Neural crest cell (in vitro differentiated cells): ENCODE results near the gene STXBP3. TPM values are rescaled to one million over a fixed set of nuclear protein-coding genes. Genes with fewer than 3 reads are reported as not detected.

ENCODE experiments used
- DNase-seq: peaks from one replicate; pipeline ENCODE4 v3.0.0; 2021; ENCODE audit warnings: low read depth, mixed read lengths, low spot score
- H3K27ac Mint-ChIP-seq: one replicate; pipeline ENCODE4 v1.8.0; 2021; ENCODE audit warnings: mild to moderate bottlenecking, mixed read lengths; ENCODE audit not compliant: unreplicated experiment
- H3K27me3 Mint-ChIP-seq: 2 replicates; pipeline ENCODE4 v1.8.0; 2021; ENCODE audit warnings: low read depth, mild to moderate bottlenecking, mixed read lengths
- H3K36me3 Mint-ChIP-seq: 2 replicates; pipeline ENCODE4 v1.8.0; 2021; ENCODE audit warnings: low read depth, mild to moderate bottlenecking, mixed read lengths
- H3K4me1 Mint-ChIP-seq: 2 replicates; pipeline ENCODE4 v1.8.0; 2021; ENCODE audit warnings: mixed read lengths
- H3K4me3 Mint-ChIP-seq: one replicate; pipeline ENCODE4 v1.8.0; 2021; ENCODE audit warnings: mild to moderate bottlenecking, mixed read lengths
- H3K9me3 Mint-ChIP-seq: 2 replicates; pipeline ENCODE4 v1.8.0; 2021; ENCODE audit warnings: mixed read lengths
- CTCF ChIP-seq: fragments of 200-600 bp; sonication (generic); conservative IDR thresholded peaks from 2 replicates; pipeline ENCODE4 v1.5.0; 2021; ENCODE audit warnings: antibody characterized with exemption, mild to moderate bottlenecking
- total RNA-seq: library from RNA; stranded (reverse); gene quantifications from 2 replicates; pipeline ENCODE4 v1.2.1, GENCODE V29; 2021

The STXBP3 gene
- total RNA-seq, 1 donor from 2014 or later = 32.2 TPM

- peaks cover 17% of the 10 kb centered on the region for H3K4me1 Mint-ChIP-seq
These were observed 29.8 kb upstream of the STXBP3 start for GRCh38 chr1:108716437-108717230.

GRCh38 chr1:108717774-108718316, 28.6 kb upstream of the STXBP3 start:
- H3K27me3 Mint-ChIP-seq = no peaks in the 10 kb centered on the region
- H3K4me3 Mint-ChIP-seq = no peak overlapping the region
- no peaks in the 10 kb centered on the region for H3K36me3 Mint-ChIP-seq
- H3K4me1 Mint-ChIP-seq = peaks cover 17% of the 10 kb centered on the region
- no peak overlapping the region for H3K27ac Mint-ChIP-seq
- DNase-seq = no peak
- no peaks in the 10 kb centered on the region for H3K9me3 Mint-ChIP-seq
- TF ChIP-seq CTCF = no peak

More at GRCh38 chr1:108716437-108717230, 29.8 kb upstream of the STXBP3 start:
- Mint-ChIP-seq H3K4me3 (no peak overlapping the region), H3K27me3 (no peaks in the 10 kb centered on the region), H3K9me3 (no peaks in the 10 kb centered on the region), H3K36me3 (no peaks in the 10 kb centered on the region), H3K27ac (no peak overlapping the region)
- no peak for DNase-seq
- no peak for TF ChIP-seq CTCF

- Mint-ChIP-seq H3K9me3 (no peaks in the 10 kb centered on the region), H3K27ac (no peak overlapping the region), H3K27me3 (no peaks in the 10 kb centered on the region), H3K4me1 (peaks cover 17% of the 10 kb centered on the region), H3K36me3 (no peaks in the 10 kb centered on the region), H3K4me3 (no peak overlapping the region)
- no peak for DNase-seq
- TF ChIP-seq CTCF = no peak
These were observed 27.4 kb upstream of the STXBP3 start for GRCh38 chr1:108718927-108719655.

- H3K4me3 Mint-ChIP-seq = no peak overlapping the region
- no peaks in the 10 kb centered on the region for H3K36me3 Mint-ChIP-seq
- no peak overlapping the region for H3K27ac Mint-ChIP-seq
- H3K27me3 Mint-ChIP-seq = no peaks in the 10 kb centered on the region
- DNase-seq = no peak
- no peaks in the 10 kb centered on the region for H3K9me3 Mint-ChIP-seq
- TF ChIP-seq CTCF = no peak
- peaks cover 17% of the 10 kb centered on the region for H3K4me1 Mint-ChIP-seq
These were observed 26.6 kb upstream of the STXBP3 start for GRCh38 chr1:108719656-108720435.

GRCh38 chr1:108722292-108722691, 24.2 kb upstream of the STXBP3 start:
- H3K36me3 Mint-ChIP-seq = no peaks in the 10 kb centered on the region
- no peak for TF ChIP-seq CTCF
- H3K4me1 Mint-ChIP-seq = peaks cover 5% of the 10 kb centered on the region
- no peak overlapping the region for H3K4me3 Mint-ChIP-seq
- no peak for DNase-seq
- H3K9me3 Mint-ChIP-seq = no peaks in the 10 kb centered on the region
- H3K27me3 Mint-ChIP-seq = no peaks in the 10 kb centered on the region
- no peak overlapping the region for H3K27ac Mint-ChIP-seq
